BJ (cell line): ENCODE data around the gene GALNS. TPM values are rescaled to one million over a fixed set of nuclear protein-coding genes. Genes with fewer than 3 reads are reported as not detected.

Experiments used
- CTCF ChIA-PET: fragments of 350-600 bp; formaldehyde crosslinking; extraction: SDS; loops from one replicate; lab custom pipeline; 2021; ENCODE audit warnings: antibody characterized with exemption, inconsistent platforms; lab: Yijun Ruan, JAX
- POLR2A ChIA-PET: fragments of 300-600 bp; sonication (Branson Sonifier 250); formaldehyde crosslinking; extraction: SDS; loops from one replicate; lab custom pipeline; 2021; ENCODE audit warnings: antibody characterized with exemption; lab: Charles Lee
- DNase-seq: peaks from one replicate; pipeline ENCODE4 v3.0.0-alpha.2; 2011; ENCODE audit warnings: low read depth
- H3K27me3 ChIP-seq: 2 replicates; pipeline ENCODE4 v1.6.0; 2011; ENCODE audit warnings: low read length; ENCODE audit not compliant: control insufficient read depth, insufficient read depth
- H3K36me3 ChIP-seq: 2 replicates; pipeline ENCODE4 v1.5.1; 2011; ENCODE audit warnings: low read length; ENCODE audit not compliant: control insufficient read depth, insufficient read depth
- H3K4me3 ChIP-seq: 2 replicates; pipeline ENCODE4 v1.5.1; 2011; ENCODE audit warnings: low read depth, mild to moderate bottlenecking, control low read depth, low read length
- polyA plus RNA-seq: library from polyadenylated mRNA; depleted of rRNA; stranded (reverse); fragments of >200 nt; gene quantifications from 2 replicates; pipeline ENCODE4 v1.2.3, GENCODE V29; 2011
- TF ChIP-seq, protein P1 (sequence below): IDR thresholded peaks from 2 replicates; pipeline ENCODE4 v1.5.1; 2011; ENCODE audit warnings: low read depth, mild to moderate bottlenecking, control low read depth, inconsistent platforms, low read length, moderate library complexity; ENCODE audit not compliant: insufficient read depth

The GALNS gene
- polyA plus RNA-seq, 1 experiment: 9.7 TPM

DNA sequence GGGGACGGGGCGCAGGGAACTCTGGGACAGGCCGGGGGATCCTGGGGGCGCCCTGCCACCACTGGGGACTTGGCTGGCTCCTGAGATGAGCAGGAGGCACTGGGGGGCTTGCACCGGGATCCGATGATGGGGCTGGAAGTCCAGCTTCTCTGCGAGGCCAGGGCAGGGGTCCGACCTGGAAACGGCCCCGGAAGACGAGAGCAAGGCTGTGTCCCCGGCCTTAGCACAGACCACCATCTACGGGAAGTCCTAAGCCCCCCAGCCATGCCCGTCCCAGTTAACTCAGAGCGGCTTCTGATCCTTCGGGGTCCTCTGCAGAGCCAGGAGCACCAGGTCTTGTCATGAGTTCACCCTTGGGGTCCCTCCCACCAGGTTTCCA, 52.6 kb downstream of the GALNS start:
- Histone ChIP-seq H3K36me3 (peaks cover 3% of the 10 kb centered on the region), H3K27me3 (no peaks in the 10 kb centered on the region), H3K4me3 (peak overlapping the region; percentile 77)
- DNase-seq: no peak
- TF ChIP-seq, protein P1, sequence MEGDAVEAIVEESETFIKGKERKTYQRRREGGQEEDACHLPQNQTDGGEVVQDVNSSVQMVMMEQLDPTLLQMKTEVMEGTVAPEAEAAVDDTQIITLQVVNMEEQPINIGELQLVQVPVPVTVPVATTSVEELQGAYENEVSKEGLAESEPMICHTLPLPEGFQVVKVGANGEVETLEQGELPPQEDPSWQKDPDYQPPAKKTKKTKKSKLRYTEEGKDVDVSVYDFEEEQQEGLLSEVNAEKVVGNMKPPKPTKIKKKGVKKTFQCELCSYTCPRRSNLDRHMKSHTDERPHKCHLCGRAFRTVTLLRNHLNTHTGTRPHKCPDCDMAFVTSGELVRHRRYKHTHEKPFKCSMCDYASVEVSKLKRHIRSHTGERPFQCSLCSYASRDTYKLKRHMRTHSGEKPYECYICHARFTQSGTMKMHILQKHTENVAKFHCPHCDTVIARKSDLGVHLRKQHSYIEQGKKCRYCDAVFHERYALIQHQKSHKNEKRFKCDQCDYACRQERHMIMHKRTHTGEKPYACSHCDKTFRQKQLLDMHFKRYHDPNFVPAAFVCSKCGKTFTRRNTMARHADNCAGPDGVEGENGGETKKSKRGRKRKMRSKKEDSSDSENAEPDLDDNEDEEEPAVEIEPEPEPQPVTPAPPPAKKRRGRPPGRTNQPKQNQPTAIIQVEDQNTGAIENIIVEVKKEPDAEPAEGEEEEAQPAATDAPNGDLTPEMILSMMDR: no peak
- CTCF ChIA-PET: interaction anchor here (2.0 kb wide), 1 partner anchor 11 kb away, joined by 7 read pairs; no protein-coding TSS in a partner anchor
- POLR2A ChIA-PET: no interaction called here

DNA sequence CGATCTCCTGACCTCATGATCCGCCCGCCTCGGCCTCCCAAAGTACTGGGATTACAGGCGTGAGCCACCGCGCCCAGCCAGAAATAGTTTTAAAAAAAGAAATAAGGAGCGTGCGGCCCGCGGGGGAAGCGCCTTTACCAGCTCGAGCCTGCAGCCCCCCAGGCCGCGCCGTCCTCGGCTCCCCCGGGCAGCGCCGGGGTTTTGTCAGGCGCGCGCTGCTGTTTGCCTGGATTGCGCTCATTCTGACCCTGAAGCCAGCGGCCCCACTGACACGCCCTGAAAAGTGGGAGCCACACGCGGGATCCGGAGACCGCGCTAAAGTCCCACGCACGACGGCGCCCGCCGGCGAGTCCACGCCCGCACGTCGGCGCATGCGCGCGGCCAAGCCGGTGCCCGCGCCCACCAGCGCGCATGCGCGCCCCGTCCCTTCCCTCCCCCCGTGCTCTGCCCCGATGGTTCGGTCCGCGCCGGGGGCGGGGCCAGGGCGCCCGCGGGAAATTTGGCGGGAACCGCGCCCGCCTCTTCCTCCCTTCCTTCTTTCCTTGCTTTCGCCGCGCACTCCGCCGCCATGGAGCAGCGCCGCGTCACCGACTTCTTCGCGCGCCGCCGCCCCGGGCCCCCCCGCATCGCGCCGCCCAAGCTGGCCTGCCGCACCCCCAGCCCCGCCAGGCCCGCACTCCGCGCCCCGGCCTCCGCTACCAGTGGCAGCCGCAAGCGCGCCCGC, 53.3 kb downstream of the GALNS start, which contains the start of gene CDT1:
CDT1 (plus strand) TSS at position 526 of the 724 bp plus-strand sequence; CDS start at position 569, 43 bp downstream.
- ChIA-PET POLR2A (interaction anchor here (0.7 kb wide), 1 partner anchor 10 kb away, joined by 9 read pairs; no protein-coding TSS in a partner anchor), CTCF (interaction anchor here (1.0 to 2.0 kb wide), 3 partner anchors 10 to 364 kb away, joined by 3 to 7 read pairs (median 4); no protein-coding TSS in a partner anchor)
- DNase-seq: no peak
- H3K36me3 ChIP-seq: peaks cover 3% of the 10 kb centered on the region
- peak within 1 kb of the TSS; percentile 77 for H3K4me3 ChIP-seq
- H3K27me3 ChIP-seq: no peaks in the 10 kb centered on the region
- TF ChIP-seq, protein P1: no peak

DNA sequence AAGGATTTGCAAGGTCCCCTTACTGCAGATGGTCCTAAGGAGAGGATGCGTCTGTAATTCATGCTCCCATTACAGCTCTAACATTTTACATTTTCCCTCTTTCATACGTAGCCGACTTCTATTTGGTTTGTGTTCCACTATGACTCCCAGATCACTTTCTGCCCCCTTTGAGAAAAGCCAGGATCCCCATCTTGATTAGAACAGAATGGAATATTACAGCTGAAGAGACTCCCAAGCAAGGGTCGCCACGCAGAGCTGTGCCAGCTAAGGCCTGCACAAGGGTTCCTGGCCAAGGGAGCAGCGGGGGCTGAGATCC, 56.5 kb downstream of the GALNS start:
- DNase-seq: no peak
- ChIA-PET CTCF (interaction anchor here (0.8 to 4.0 kb wide), 5 partner anchors 15 to 180 kb away, joined by 3 to 19 read pairs (median 5); partner anchors contain the start of gene PIEZO1), POLR2A (no interaction called here)
- TF ChIP-seq, protein P1: no peak
- no peaks in the 10 kb centered on the region for H3K27me3 ChIP-seq
- no peak overlapping the region for H3K4me3 ChIP-seq
- no peaks in the 10 kb centered on the region for H3K36me3 ChIP-seq

DNA sequence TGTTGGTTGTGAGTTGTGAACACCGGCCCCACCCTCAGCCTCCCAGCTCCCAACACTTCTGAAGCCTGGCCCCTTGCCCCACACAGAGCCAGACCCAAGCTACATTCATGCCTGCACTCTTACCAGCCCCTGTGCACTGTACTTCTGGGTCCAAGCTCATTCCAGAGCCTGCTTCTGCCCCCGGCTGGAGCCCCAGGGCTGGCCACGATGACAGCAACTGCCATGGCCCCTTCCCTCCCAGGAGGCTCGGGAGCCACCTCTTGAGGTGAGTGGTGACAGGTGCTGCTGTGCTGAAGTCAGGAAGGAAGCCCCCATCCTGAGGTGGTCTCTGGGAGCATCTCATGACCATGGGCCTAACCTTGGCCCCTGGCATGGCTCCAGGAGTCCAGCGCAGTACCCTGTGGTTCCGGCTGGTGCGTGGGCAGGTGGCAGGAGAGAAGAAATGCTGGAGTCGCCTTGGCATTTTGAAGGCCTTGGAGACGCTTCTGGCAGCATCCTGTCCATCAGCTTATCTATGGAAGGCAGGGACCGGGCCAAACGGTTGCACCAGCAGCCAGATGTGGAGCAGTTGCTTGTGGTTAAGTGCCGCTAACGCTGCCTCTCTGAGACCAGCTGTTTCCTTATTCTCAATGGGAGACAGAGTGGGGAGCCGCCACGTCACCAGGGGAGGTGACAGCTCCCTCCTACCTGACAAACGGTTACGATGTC, 57.0 kb downstream of the GALNS start:
- Histone ChIP-seq H3K4me3 (no peak overlapping the region), H3K36me3 (no peaks in the 10 kb centered on the region), H3K27me3 (no peaks in the 10 kb centered on the region)
- no peak for DNase-seq
- TF ChIP-seq, protein P1: no peak
- ChIA-PET POLR2A (no interaction called here), CTCF (interaction anchor here (0.8 to 4.0 kb wide), 5 partner anchors 15 to 179 kb away, joined by 3 to 19 read pairs (median 5); partner anchors contain the start of gene PIEZO1)

DNA sequence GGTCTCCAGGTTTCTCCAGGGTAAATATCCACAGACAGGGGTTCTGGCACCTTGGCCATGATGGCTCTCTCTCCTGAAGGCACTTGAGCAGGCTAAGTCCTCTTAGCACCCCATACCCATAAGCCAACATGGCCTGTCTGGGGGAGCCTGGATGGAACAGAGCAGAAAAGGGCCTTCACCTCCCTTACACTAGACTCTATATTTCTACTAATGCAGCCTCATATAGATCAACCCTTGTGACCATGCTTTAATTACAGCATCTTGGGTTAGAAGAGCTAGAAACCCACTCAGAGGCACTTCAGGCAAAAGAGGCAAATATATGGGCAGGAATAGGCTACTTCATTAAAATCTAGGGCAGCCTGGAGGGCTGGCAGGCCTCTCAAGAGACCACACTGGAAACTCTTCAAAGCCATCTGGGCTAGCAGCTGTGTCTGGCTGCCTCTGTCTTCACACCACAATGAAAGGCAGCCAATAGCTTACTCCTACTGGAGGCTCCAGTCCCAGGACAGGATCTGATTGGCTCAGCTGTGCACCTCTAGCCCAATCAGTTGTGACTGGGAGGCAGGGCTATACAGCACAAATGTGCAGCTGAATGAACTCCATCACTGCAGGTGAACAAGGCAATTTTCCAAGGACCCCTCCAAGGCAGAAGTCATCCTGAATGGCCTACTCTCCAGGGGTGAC, 57.8 kb downstream of the GALNS start:
- ChIA-PET CTCF (interaction anchor here (0.8 to 4.0 kb wide), 2 partner anchors 14 to 62 kb away, joined by 3 to 19 read pairs; no protein-coding TSS in a partner anchor), POLR2A (no interaction called here)
- DNase-seq: no peak
- no peak overlapping the region for H3K4me3 ChIP-seq
- H3K27me3 ChIP-seq: no peaks in the 10 kb centered on the region
- TF ChIP-seq, protein P1: no peak
- H3K36me3 ChIP-seq: no peaks in the 10 kb centered on the region
